ENCODE measurements around the gene STXBP5L. TPM values are rescaled to one million over a fixed set of nuclear protein-coding genes. Genes with fewer than 3 reads are reported as not detected.
"Not testable (repeated sequence)": the region's sequence is repeated elsewhere in the genome, so short reads cannot be mapped to it uniquely, and the experiment has no call there.

Gene STXBP5L
- total and polyA plus RNA-seq, 5 donors, result 0.09 to 0.25 (median 0.14) TPM; not detected in 2

GRCh38 chr3:121431726-121432517 is 523.9 kb downstream of the STXBP5L start:
- intact Hi-C loops (cut with DNase I), result no loop called here
- Histone ChIP-seq H3K9me3 (ENCODE audit: control insufficient read depth, low read length) (no peaks in the 10 kb centered on the region), H3K4me3 (ENCODE audit: low read length) (peak overlapping the region; percentile 68), H3K27ac (ENCODE audit: low read length) (no peak overlapping the region), H3K27me3 (ENCODE audit: control insufficient read depth, insufficient read depth) (no peaks in the 10 kb centered on the region), H3K4me1 (ENCODE audit: control insufficient read depth, insufficient read depth, low read length) (no peaks in the 10 kb centered on the region)
- ATAC-seq, result peak; percentile 57 to 61
- no peak for DNase-seq
- 61% methylated on average over 5 of the region's 5 CpGs for WGBS

GRCh38 chr3:121436074-121436473 is 528.1 kb downstream of the STXBP5L start:
- WGBS, result 97% methylated on average over 2 of the region's 2 CpGs

GRCh38 chr3:121436641-121437040 is 528.6 kb downstream of the STXBP5L start:
- Histone ChIP-seq H3K27ac (ENCODE audit: low read length) (no peak overlapping the region), H3K9me3 (ENCODE audit: control insufficient read depth, low read length) (no peaks in the 10 kb centered on the region), H3K27me3 (ENCODE audit: control insufficient read depth, insufficient read depth) (no peaks in the 10 kb centered on the region), H3K4me1 (ENCODE audit: control insufficient read depth, insufficient read depth, low read length) (no peaks in the 10 kb centered on the region), H3K4me3 (ENCODE audit: low read length) (no peak overlapping the region)
- intact Hi-C loops (cut with DNase I), result no loop called here
- no peak for ATAC-seq
- DNase-seq, result no peak
- WGBS, result 72% methylated on average over 3 of the region's 3 CpGs

More at GRCh38 chr3:121436074-121436473, 528.1 kb downstream of the STXBP5L start:
- Histone ChIP-seq H3K4me3 (ENCODE audit: low read length) (no peak overlapping the region), H3K9me3 (ENCODE audit: control insufficient read depth, low read length) (no peaks in the 10 kb centered on the region), H3K27ac (ENCODE audit: low read length) (no peak overlapping the region), H3K27me3 (ENCODE audit: control insufficient read depth, insufficient read depth) (no peaks in the 10 kb centered on the region), H3K4me1 (ENCODE audit: control insufficient read depth, insufficient read depth, low read length) (no peaks in the 10 kb centered on the region)
- no peak for DNase-seq
- no peak for ATAC-seq
- intact Hi-C loops (cut with DNase I), result no loop called here

GRCh38 chr3:121443456-121443855 is 535.5 kb downstream of the STXBP5L start:
- H3K27ac ChIP-seq (ENCODE audit: low read length), result no peak overlapping the region
- no peak overlapping the region for H3K4me3 ChIP-seq (ENCODE audit: low read length)
- DNase-seq (no peak), ATAC-seq (no peak)
- no peaks in the 10 kb centered on the region for H3K4me1 ChIP-seq (ENCODE audit: control insufficient read depth, insufficient read depth, low read length)
- H3K27me3 ChIP-seq (ENCODE audit: control insufficient read depth, insufficient read depth), result no peaks in the 10 kb centered on the region
- intact Hi-C loops (cut with DNase I), result no loop called here
- H3K9me3 ChIP-seq (ENCODE audit: control insufficient read depth, low read length), result no peaks in the 10 kb centered on the region
- 87% methylated on average over 1 of the region's 1 CpG for WGBS

GRCh38 chr3:121451752-121452151 is 543.7 kb downstream of the STXBP5L start:
- H3K27ac ChIP-seq (ENCODE audit: low read length); H3K27me3 ChIP-seq (ENCODE audit: control insufficient read depth, insufficient read depth); H3K4me1 ChIP-seq (ENCODE audit: control insufficient read depth, insufficient read depth, low read length); ATAC-seq; H3K9me3 ChIP-seq (ENCODE audit: control insufficient read depth, low read length); H3K4me3 ChIP-seq (ENCODE audit: low read length); intact Hi-C loops (cut with DNase I): not testable (repeated sequence)
- 89% methylated on average over 12 of the region's 12 CpGs for WGBS
- DNase-seq, result peak in 1 of 3 donors; percentile 43

GRCh38 chr3:121462565-121462964 is 554.6 kb downstream of the STXBP5L start:
- intact Hi-C loops (cut with DNase I), result no loop called here
- Histone ChIP-seq H3K9me3 (ENCODE audit: control insufficient read depth, low read length) (no peaks in the 10 kb centered on the region), H3K27me3 (ENCODE audit: control insufficient read depth, insufficient read depth) (no peaks in the 10 kb centered on the region), H3K27ac (ENCODE audit: low read length) (no peak overlapping the region), H3K4me1 (ENCODE audit: control insufficient read depth, insufficient read depth, low read length) (no peaks in the 10 kb centered on the region), H3K4me3 (ENCODE audit: low read length) (no peak overlapping the region)
- DNase-seq, result no peak
- no peak for ATAC-seq
- WGBS, result 98% methylated on average over 3 of the region's 3 CpGs

GRCh38 chr3:121463745-121464144 is 555.7 kb downstream of the STXBP5L start:
- Histone ChIP-seq H3K27ac (ENCODE audit: low read length) (no peak overlapping the region), H3K4me1 (ENCODE audit: control insufficient read depth, insufficient read depth, low read length) (no peaks in the 10 kb centered on the region), H3K4me3 (ENCODE audit: low read length) (no peak overlapping the region), H3K27me3 (ENCODE audit: control insufficient read depth, insufficient read depth) (no peaks in the 10 kb centered on the region), H3K9me3 (ENCODE audit: control insufficient read depth, low read length) (no peaks in the 10 kb centered on the region)
- intact Hi-C loops (cut with DNase I), result no loop called here
- ATAC-seq (no peak), DNase-seq (no peak)

GRCh38 chr3:121467085-121467484 is 559.1 kb downstream of the STXBP5L start:
- no peak overlapping the region for H3K27ac ChIP-seq (ENCODE audit: low read length)
- no peak overlapping the region for H3K4me3 ChIP-seq (ENCODE audit: low read length)
- WGBS, result 90% methylated on average over 2 of the region's 2 CpGs
- intact Hi-C loops (cut with DNase I), result no loop called here
- H3K9me3 ChIP-seq (ENCODE audit: control insufficient read depth, low read length), result no peaks in the 10 kb centered on the region
- no peak for DNase-seq
- no peak for ATAC-seq
- no peaks in the 10 kb centered on the region for H3K4me1 ChIP-seq (ENCODE audit: control insufficient read depth, insufficient read depth, low read length)
- no peaks in the 10 kb centered on the region for H3K27me3 ChIP-seq (ENCODE audit: control insufficient read depth, insufficient read depth)

GRCh38 chr3:121473001-121473400 is 565.0 kb downstream of the STXBP5L start:
- H3K9me3 ChIP-seq (ENCODE audit: control insufficient read depth, low read length), result no peaks in the 10 kb centered on the region
- H3K4me3 ChIP-seq (ENCODE audit: low read length), result no peak overlapping the region
- WGBS, result 95% methylated on average over 2 of the region's 2 CpGs
- ATAC-seq (no peak), DNase-seq (no peak)
- no peaks in the 10 kb centered on the region for H3K27me3 ChIP-seq (ENCODE audit: control insufficient read depth, insufficient read depth)
- no peak overlapping the region for H3K27ac ChIP-seq (ENCODE audit: low read length)
- H3K4me1 ChIP-seq (ENCODE audit: control insufficient read depth, insufficient read depth, low read length), result no peaks in the 10 kb centered on the region
- intact Hi-C loops (cut with DNase I), result no loop called here

Small RNAs within 50 kb of the gene (microRNA-seq; reads per million reads assigned to microRNA genes)
- gene MIR5682, result 0 reads per million in 2 donors

Other genes starting within 250 kb of the STXBP5L start
- under 1 TPM in 2 of 4 donors, not detected in 2; 0.11 to 0.50 TPM for gene HGD, start 226.0 kb upstream of the STXBP5L start, total RNA-seq
- gene HGD, start 226.0 kb upstream of the STXBP5L start, polyA plus RNA-seq, result 0.07 TPM
- gene RABL3, start 165.7 kb upstream of the STXBP5L start, total RNA-seq, result 10 to 100 TPM; 13.6 to 19.6 (median 15.7) TPM
- 4.7 TPM for gene RABL3, start 165.7 kb upstream of the STXBP5L start, polyA plus RNA-seq
- gene GTF2E1, start 165.5 kb upstream of the STXBP5L start, total RNA-seq, result 10 to 100 TPM; 10.3 to 13.9 (median 11.7) TPM
- gene GTF2E1, start 165.5 kb upstream of the STXBP5L start, polyA plus RNA-seq, result 4.9 TPM